OCI-LY3 (cell line): ENCODE data around the gene CDH18.

Experiments
- H2AFZ ChIP-seq: fragments of 200-600, 300-600 bp; shearing (Covaris generic); 2 replicates; pipeline ENCODE4 v1.6.0; 2014; ENCODE audit warnings: antibody characterized with exemption, low read depth, low read length
- H3K27ac ChIP-seq: fragments of 200-600, 300-600 bp; sonication (generic); 2 replicates; pipeline ENCODE4 v1.5.1; 2014; ENCODE audit warnings: mild to moderate bottlenecking, low read length, moderate library complexity, mixed read lengths
- H3K27me3 ChIP-seq: fragments of 200-600, 300-600 bp; sonication (generic); 2 replicates; pipeline ENCODE4 v1.6.1; 2014; ENCODE audit warnings: low read depth, low read length, mixed read lengths
- H3K36me3 ChIP-seq: fragments of 200-600, 300-600 bp; sonication (generic); replicated peaks from 2 replicates; pipeline ENCODE3; 2014; ENCODE audit warnings: low read depth, low read length, mixed read lengths
- H3K4me1 ChIP-seq: fragments of 300-600, 200-600 bp; sonication (generic); 2 replicates; pipeline ENCODE4 v1.6.1; 2014; ENCODE audit warnings: low read length, mixed read lengths
- H3K4me2 ChIP-seq: fragments of 200-600, 300-600 bp; sonication (generic); 2 replicates; pipeline ENCODE4 v1.6.1; 2014; ENCODE audit warnings: low read length, mixed read lengths
- H3K4me3 ChIP-seq: fragments of 300-600, 200-600 bp; sonication (generic); 2 replicates; pipeline ENCODE4 v1.5.1; 2014; ENCODE audit warnings: antibody characterized with exemption, mild to moderate bottlenecking, low read length, moderate library complexity
- H3K79me2 ChIP-seq: fragments of 300-600, 200-600 bp; shearing (Covaris generic); 2 replicates; pipeline ENCODE4 v1.6.1; 2014; ENCODE audit warnings: mild to moderate bottlenecking, low read length, mixed read lengths
- H3K9ac ChIP-seq: fragments of 300-600, 200-600 bp; shearing (Covaris generic); 2 replicates; pipeline ENCODE4 v1.6.0; 2014; ENCODE audit warnings: mild to moderate bottlenecking, low read length, moderate library complexity
- H3K9me3 ChIP-seq: fragments of 200-600, 300-600 bp; shearing (Covaris generic); 2 replicates; pipeline ENCODE4 v1.6.1; 2014; ENCODE audit warnings: low read length, mixed read lengths; ENCODE audit not compliant: insufficient read depth
- H4K20me1 ChIP-seq: fragments of 200-600, 300-600 bp; sonication (generic); 2 replicates; pipeline ENCODE4 v1.6.1; 2016; ENCODE audit warnings: low read length, mixed read lengths; ENCODE audit not compliant: insufficient read depth
- CTCF ChIP-seq: fragments of 200-600, 300-600 bp; sonication (generic); IDR thresholded peaks from 2 replicates; pipeline ENCODE4 v1.5.1; 2014; ENCODE audit warnings: antibody characterized with exemption, low read length, low read depth
- EZH2phosphoT487 ChIP-seq: fragments of 200-600 bp; shearing (Covaris generic); IDR thresholded peaks from 2 replicates; pipeline ENCODE4 v1.6.1; 2018; ENCODE audit warnings: antibody characterized with exemption, mixed run types, low read depth

Gene CDH18

GRCh38 chr5:19874811-19875210 is 113.2 kb downstream of the CDH18 start:
- Histone ChIP-seq H3K4me1 (no peaks in the 10 kb centered on the region), H3K4me2 (no peak overlapping the region), H3K27ac (no peak overlapping the region)

GRCh38 chr5:19866090-19866450 is 121.9 kb downstream of the CDH18 start:
- no peak overlapping the region for H3K9ac ChIP-seq
- no peaks in the 10 kb centered on the region for H4K20me1 ChIP-seq
- TF ChIP-seq EZH2phosphoT487 (no peak), CTCF (no peak)
- no peak overlapping the region for H2AFZ ChIP-seq
- no peak overlapping the region for H3K27ac ChIP-seq
- H3K27me3 ChIP-seq, result no peaks in the 10 kb centered on the region
- H3K9me3 ChIP-seq, result no peaks in the 10 kb centered on the region
- no peak overlapping the region for H3K4me3 ChIP-seq
- no peaks in the 10 kb centered on the region for H3K4me1 ChIP-seq
- no peak overlapping the region for H3K4me2 ChIP-seq
- H3K36me3 ChIP-seq, result no peaks in the 10 kb centered on the region
- H3K79me2 ChIP-seq, result no peaks in the 10 kb centered on the region

More at GRCh38 chr5:19874811-19875210, 113.2 kb downstream of the CDH18 start:
- Histone ChIP-seq H4K20me1 (no peaks in the 10 kb centered on the region), H3K9me3 (no peaks in the 10 kb centered on the region), H3K36me3 (no peaks in the 10 kb centered on the region), H3K9ac (no peak overlapping the region), H2AFZ (no peak overlapping the region), H3K4me3 (no peak overlapping the region), H3K79me2 (no peaks in the 10 kb centered on the region), H3K27me3 (no peaks in the 10 kb centered on the region)
- TF ChIP-seq CTCF (no peak), EZH2phosphoT487 (no peak)

DNA sequence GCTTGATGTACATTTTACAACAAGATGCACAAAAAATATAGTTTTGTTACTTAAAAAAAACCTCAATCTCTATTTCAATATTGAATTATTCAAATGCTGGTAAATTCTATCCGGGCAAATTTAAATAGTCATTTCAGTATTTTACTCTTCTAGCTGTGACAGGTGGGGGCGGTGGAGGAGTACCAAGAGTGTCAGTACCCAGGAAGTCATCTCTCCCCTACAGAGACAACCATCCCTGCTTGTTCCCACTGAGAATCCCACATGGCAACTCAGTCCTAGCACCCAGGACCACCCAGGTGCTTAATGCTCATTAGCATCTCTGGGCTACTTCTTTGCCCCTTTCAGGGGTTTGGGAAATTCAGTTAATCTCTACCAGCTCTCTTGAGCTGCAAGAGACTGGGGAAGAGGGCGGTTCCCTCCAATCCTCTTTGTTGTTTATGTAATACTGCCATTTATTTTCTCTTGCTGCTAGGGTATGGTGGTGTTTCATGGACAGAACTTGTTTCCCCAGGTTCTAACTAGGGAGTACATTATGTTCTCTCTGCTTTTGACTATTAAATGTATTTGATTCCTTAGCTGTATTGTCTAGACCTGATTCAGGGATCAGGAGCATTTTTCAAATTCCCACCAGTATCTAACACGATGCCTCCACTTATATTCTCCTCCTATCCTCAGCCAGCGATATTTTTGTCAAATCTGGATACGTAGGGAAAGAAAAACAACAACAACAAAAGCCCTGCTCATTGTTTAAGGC is 122.5 kb downstream of the CDH18 start:
- H3K4me1 ChIP-seq, result no peaks in the 10 kb centered on the region
- H2AFZ ChIP-seq, result no peak overlapping the region
- no peaks in the 10 kb centered on the region for H4K20me1 ChIP-seq
- H3K9me3 ChIP-seq, result no peaks in the 10 kb centered on the region
- no peak overlapping the region for H3K27ac ChIP-seq
- H3K4me3 ChIP-seq, result no peak overlapping the region
- H3K36me3 ChIP-seq, result no peaks in the 10 kb centered on the region
- no peak overlapping the region for H3K9ac ChIP-seq
- H3K27me3 ChIP-seq, result no peaks in the 10 kb centered on the region
- TF ChIP-seq CTCF, result no peak
- TF ChIP-seq EZH2phosphoT487, result no peak
- H3K4me2 ChIP-seq, result no peak overlapping the region
- H3K79me2 ChIP-seq, result no peaks in the 10 kb centered on the region

GRCh38 chr5:19862711-19863110 is 125.3 kb downstream of the CDH18 start:
- no peak overlapping the region for H3K9ac ChIP-seq
- no peaks in the 10 kb centered on the region for H3K4me1 ChIP-seq
- H2AFZ ChIP-seq, result no peak overlapping the region
- H3K79me2 ChIP-seq, result no peaks in the 10 kb centered on the region
- H3K4me3 ChIP-seq, result no peak overlapping the region
- H3K27ac ChIP-seq, result no peak overlapping the region
- H3K27me3 ChIP-seq, result no peaks in the 10 kb centered on the region
- no peaks in the 10 kb centered on the region for H4K20me1 ChIP-seq
- H3K36me3 ChIP-seq, result no peaks in the 10 kb centered on the region
- no peak overlapping the region for H3K4me2 ChIP-seq
- H3K9me3 ChIP-seq, result no peaks in the 10 kb centered on the region
- TF ChIP-seq EZH2phosphoT487 (no peak), CTCF (no peak)
